ENCODE data around the gene CD99. TPM values are rescaled to one million over a fixed set of nuclear protein-coding genes. Genes with fewer than 3 reads are reported as not detected.

CD99 gene
- total and polyA plus RNA-seq, 2 donors (not counting 3 experiments of a cell fraction or from before 2014, with no cell fraction given), result 364 to 654 TPM

DNA sequence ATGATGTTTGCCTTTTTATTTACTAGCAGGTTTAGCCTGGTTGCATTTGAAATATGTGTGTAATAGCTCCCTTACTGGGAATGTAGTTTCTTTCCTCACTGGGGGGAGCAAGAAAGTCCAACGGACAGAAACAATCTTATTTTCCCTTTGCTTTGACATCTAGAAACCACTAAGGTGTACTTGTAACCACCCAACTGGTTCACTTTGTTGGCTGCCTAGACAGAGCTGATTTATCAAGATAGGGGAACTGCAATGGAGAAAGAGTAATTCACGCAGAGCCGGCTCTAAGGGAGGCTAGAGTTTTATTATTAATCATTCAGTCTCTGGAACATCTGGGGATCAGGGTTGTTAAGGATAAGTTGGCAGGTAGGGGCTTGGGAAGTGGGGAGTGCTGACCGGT, 91.1 kb downstream of the CD99 start:
- FAIRE-seq, result no peak
- POLR2A ChIA-PET, result no interaction called here

More for the DNA sequence above, 91.1 kb downstream of the CD99 start:
- intact Hi-C loops (cut with micrococcal nuclease) (no loop called here), dilution Hi-C loops (cut with MboI; ENCODE audit: extremely low pct_ligation_motif_present, low sequenced_read_pairs) (no loop called here)
- Histone ChIP-seq H3K36me3 (ENCODE audit: control insufficient read depth in 2 of 2, extremely low read depth in 1 of 2, insufficient read depth in 2 of 2, low read length in 2 of 2) (no peaks in the 10 kb centered on the region), H3K4me3 (replicated peaks in 1 of 3; ENCODE audit: insufficient read depth in 1 of 3, low read depth in 1 of 3, low read length in 3 of 3) (no peak overlapping the region), H4K20me1 (replicated peaks; ENCODE audit: control insufficient read depth, extremely low read depth, insufficient read depth, low read length) (no peaks in the 10 kb centered on the region), H3K27me3 (ENCODE audit: control insufficient read depth in 2 of 2, insufficient read depth in 2 of 2, low read length in 2 of 2) (peaks cover 2% of the 10 kb centered on the region in 2 experiments), H3K4me1 (ENCODE audit: control insufficient read depth, extremely low read depth, insufficient read depth, low read length) (no peaks in the 10 kb centered on the region), H3K79me2 (ENCODE audit: control insufficient read depth, insufficient read depth, low read length) (no peaks in the 10 kb centered on the region), H3K9me1 (replicated peaks; ENCODE audit: control insufficient read depth, extremely low read depth, insufficient read depth, low read length) (no peaks in the 10 kb centered on the region), H3K4me2 (ENCODE audit: insufficient read depth, low read length) (no peak overlapping the region), H2AFZ (ENCODE audit: low read depth, low read length) (no peak overlapping the region), H3K9ac (replicated peaks; ENCODE audit: extremely low read depth, insufficient read depth, low read length) (no peak overlapping the region), H3K27ac (ENCODE audit: insufficient read depth, low read depth, low read length) (no peak overlapping the region), H3K9me3 (replicated peaks; ENCODE audit: control insufficient read depth, insufficient read depth, low read length) (no peaks in the 10 kb centered on the region)
- BruUV-seq (replicated peaks), result no TSS peak
- CTCF ChIA-PET, result no interaction called here
- no peak for TF ChIP-seq JUN (IDR thresholded peaks at IDR 0.05; ENCODE audit: borderline replicate concordance, insufficient read depth, insufficient read length, low read depth)
- TF ChIP-seq, protein P1, sequence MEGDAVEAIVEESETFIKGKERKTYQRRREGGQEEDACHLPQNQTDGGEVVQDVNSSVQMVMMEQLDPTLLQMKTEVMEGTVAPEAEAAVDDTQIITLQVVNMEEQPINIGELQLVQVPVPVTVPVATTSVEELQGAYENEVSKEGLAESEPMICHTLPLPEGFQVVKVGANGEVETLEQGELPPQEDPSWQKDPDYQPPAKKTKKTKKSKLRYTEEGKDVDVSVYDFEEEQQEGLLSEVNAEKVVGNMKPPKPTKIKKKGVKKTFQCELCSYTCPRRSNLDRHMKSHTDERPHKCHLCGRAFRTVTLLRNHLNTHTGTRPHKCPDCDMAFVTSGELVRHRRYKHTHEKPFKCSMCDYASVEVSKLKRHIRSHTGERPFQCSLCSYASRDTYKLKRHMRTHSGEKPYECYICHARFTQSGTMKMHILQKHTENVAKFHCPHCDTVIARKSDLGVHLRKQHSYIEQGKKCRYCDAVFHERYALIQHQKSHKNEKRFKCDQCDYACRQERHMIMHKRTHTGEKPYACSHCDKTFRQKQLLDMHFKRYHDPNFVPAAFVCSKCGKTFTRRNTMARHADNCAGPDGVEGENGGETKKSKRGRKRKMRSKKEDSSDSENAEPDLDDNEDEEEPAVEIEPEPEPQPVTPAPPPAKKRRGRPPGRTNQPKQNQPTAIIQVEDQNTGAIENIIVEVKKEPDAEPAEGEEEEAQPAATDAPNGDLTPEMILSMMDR (IDR thresholded peaks at IDR 0.05; ENCODE audit: extremely low read depth in 1 of 2, insufficient read depth in 1 of 2, low read depth in 1 of 2, low read length in 2 of 2), result no peak
- TF ChIP-seq, protein P2, sequence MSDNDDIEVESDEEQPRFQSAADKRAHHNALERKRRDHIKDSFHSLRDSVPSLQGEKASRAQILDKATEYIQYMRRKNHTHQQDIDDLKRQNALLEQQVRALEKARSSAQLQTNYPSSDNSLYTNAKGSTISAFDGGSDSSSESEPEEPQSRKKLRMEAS (IDR thresholded peaks at IDR 0.05; ENCODE audit: insufficient read depth, insufficient read length), result no peak
- TF ChIP-seq POLR2AphosphoS5 (IDR thresholded peaks at IDR 0.05; ENCODE audit: insufficient read depth, low read depth, low read length), result no peak
- TF ChIP-seq FOS (IDR thresholded peaks at IDR 0.05; ENCODE audit: borderline replicate concordance, insufficient read depth, low read length), result no peak
- TF ChIP-seq GATA2 (IDR thresholded peaks at IDR 0.05; ENCODE audit: insufficient read depth, insufficient read length, low read depth, low read length), result no peak
- no peak for TF ChIP-seq MYC (IDR thresholded peaks at IDR 0.05; ENCODE audit: low read depth, low read length)
- no peak for TF ChIP-seq POLR2A (IDR thresholded peaks at IDR 0.05; ENCODE audit: low read depth, low read length)
- no peak for TF ChIP-seq EZH2 (IDR thresholded peaks at IDR 0.05; ENCODE audit: borderline replicate concordance, low read depth, low read length, severe bottlenecking)
- no peak for DNase-seq (ENCODE audit: low read depth, low spot score)

All from endothelial cell of umbilical vein (primary cell).